Nephron progenitor cell (in vitro differentiated cells): ENCODE measurements around the gene CDK5RAP1.

Experiments used
- DNase-seq: peaks from one replicate; pipeline ENCODE4 v3.0.0; 2021
- H3K27ac Mint-ChIP-seq: 2 replicates; pipeline ENCODE4 v1.8.0; 2021; ENCODE audit warnings: mild to moderate bottlenecking, moderate library complexity, mixed read lengths
- H3K27me3 Mint-ChIP-seq: 2 replicates; pipeline ENCODE4 v1.8.0; 2021; ENCODE audit warnings: mild to moderate bottlenecking, low read depth, mixed read lengths; ENCODE audit not compliant: poor library complexity
- H3K36me3 Mint-ChIP-seq: 2 replicates; pipeline ENCODE4 v1.8.0; 2021; ENCODE audit warnings: low read depth, mixed read lengths
- H3K4me1 Mint-ChIP-seq: 2 replicates; pipeline ENCODE4 v1.8.0; 2021; ENCODE audit warnings: mixed read lengths
- H3K4me3 Mint-ChIP-seq: 2 replicates; pipeline ENCODE4 v1.8.0; 2021; ENCODE audit warnings: mild to moderate bottlenecking, moderate library complexity, mixed read lengths
- H3K9me3 Mint-ChIP-seq: 2 replicates; pipeline ENCODE4 v1.8.0; 2021; ENCODE audit warnings: mild to moderate bottlenecking, moderate library complexity, mixed read lengths
- TF ChIP-seq, protein P1 (sequence below): fragments of 200-600 bp; sonication (generic); IDR thresholded peaks from 2 replicates; pipeline ENCODE4 v1.5.0; 2021; ENCODE audit warnings: antibody characterized with exemption

Gene CDK5RAP1

DNA sequence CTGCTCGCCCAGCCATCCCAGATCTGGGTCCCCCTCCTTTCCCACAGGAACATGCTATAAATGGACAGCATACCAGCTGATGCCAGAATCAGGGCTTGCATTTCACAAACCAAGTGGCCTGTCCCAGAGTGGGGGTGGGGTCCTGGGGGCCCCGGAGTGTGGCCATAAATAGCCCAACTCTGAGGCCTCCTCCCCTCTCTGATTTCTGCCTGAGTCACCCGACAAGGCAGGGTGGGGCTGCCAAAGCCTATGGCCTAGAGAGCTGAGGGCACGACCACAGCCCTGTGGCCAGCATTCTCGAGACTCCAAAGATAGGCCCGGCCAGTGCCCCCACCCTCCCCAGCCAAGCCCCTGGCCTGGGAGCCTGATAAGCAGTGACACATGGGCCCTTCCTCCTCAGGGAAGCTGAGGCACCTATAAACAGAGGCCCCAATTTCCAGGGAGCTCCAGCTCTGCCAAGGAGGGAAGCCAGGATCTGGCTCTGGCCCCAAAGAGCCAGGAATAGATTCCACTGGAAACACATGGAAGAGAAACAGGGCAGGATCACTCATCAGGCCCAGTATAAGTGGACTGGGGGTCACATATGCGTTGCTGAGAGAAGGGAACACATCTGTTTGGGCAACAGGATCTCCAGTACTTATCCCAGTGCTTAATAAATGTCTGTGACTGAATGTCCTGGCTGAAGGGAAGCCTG, 22.0 kb upstream of the CDK5RAP1 start:
- H3K36me3 Mint-ChIP-seq: no peaks in the 10 kb centered on the region
- no peak overlapping the region for H3K4me3 Mint-ChIP-seq
- H3K27me3 Mint-ChIP-seq: no peaks in the 10 kb centered on the region
- H3K9me3 Mint-ChIP-seq: no peaks in the 10 kb centered on the region
- H3K27ac Mint-ChIP-seq: peak overlapping the region; percentile 61
- TF ChIP-seq, protein P1, sequence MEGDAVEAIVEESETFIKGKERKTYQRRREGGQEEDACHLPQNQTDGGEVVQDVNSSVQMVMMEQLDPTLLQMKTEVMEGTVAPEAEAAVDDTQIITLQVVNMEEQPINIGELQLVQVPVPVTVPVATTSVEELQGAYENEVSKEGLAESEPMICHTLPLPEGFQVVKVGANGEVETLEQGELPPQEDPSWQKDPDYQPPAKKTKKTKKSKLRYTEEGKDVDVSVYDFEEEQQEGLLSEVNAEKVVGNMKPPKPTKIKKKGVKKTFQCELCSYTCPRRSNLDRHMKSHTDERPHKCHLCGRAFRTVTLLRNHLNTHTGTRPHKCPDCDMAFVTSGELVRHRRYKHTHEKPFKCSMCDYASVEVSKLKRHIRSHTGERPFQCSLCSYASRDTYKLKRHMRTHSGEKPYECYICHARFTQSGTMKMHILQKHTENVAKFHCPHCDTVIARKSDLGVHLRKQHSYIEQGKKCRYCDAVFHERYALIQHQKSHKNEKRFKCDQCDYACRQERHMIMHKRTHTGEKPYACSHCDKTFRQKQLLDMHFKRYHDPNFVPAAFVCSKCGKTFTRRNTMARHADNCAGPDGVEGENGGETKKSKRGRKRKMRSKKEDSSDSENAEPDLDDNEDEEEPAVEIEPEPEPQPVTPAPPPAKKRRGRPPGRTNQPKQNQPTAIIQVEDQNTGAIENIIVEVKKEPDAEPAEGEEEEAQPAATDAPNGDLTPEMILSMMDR: no peak
- DNase-seq: no peak
- H3K4me1 Mint-ChIP-seq: no peaks in the 10 kb centered on the region

DNA sequence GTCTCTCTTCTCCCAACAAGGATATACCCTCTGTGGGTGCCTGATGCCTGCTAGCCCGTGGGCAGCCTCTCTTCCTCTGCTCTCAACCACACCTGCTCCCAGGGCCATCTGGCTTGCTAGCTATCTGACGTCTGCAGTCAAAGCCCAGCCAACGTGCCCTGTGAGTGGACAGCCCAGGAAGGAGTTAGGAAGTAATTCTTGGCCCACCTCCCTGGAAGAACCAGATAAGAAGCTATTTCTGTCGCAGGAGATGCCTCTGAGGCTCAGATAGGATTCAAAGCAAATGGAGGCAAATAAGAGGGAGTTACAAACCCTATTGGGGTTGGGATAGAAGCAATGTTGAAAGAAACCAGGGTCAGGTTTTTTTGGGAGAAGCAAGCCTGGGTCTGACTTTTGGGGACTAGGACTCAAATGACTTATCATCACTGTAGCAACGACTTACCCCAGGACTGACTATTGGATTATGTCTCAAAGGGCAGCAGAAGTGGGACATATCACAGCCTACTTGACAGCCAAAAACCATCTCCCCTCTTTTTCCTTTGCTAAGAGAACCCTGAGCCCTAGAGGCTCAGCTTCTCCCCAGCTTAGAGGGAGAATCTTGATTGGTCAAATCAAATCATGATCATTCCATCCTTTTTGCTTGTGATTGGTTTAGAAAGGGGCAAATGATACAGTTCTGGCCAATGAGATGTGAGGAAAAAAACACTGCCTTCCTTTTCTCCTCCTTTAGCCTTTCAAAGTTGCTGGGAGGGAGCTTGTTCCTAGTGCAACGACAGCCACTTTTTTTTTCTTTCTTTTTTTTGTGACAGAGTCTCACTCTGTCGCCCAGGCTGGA, 18.0 kb upstream of the CDK5RAP1 start:
- Mint-ChIP-seq H3K9me3 (no peaks in the 10 kb centered on the region), H3K27ac (no peak overlapping the region), H3K4me3 (no peak overlapping the region), H3K4me1 (no peaks in the 10 kb centered on the region), H3K36me3 (no peaks in the 10 kb centered on the region), H3K27me3 (peaks cover 2% of the 10 kb centered on the region)
- no peak for DNase-seq
- TF ChIP-seq, protein P1: no peak

DNA sequence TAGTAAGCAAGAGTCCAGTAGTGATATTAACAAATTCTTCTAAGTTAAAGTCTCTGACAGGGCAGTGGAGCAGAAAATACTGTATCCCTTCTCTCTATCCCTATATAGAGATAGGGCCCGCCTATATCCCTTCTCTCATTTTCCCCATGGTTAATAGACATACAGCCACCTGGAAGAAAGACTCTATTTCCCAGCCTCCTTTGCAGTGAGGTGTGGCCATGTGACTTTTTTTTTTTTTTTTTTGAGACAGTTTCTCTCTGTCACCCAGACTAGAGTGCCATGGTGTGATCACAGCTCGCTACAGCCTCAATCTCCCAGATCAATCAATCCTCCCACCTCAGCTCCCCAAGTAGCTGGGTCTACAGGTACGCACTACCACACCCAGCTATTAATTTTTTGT, 16.7 kb upstream of the CDK5RAP1 start:
- Mint-ChIP-seq H3K27ac (no peak overlapping the region), H3K4me1 (no peaks in the 10 kb centered on the region), H3K9me3 (no peaks in the 10 kb centered on the region), H3K4me3 (no peak overlapping the region), H3K27me3 (peaks cover 2% of the 10 kb centered on the region), H3K36me3 (no peaks in the 10 kb centered on the region)
- TF ChIP-seq, protein P1: no peak
- DNase-seq: no peak

DNA sequence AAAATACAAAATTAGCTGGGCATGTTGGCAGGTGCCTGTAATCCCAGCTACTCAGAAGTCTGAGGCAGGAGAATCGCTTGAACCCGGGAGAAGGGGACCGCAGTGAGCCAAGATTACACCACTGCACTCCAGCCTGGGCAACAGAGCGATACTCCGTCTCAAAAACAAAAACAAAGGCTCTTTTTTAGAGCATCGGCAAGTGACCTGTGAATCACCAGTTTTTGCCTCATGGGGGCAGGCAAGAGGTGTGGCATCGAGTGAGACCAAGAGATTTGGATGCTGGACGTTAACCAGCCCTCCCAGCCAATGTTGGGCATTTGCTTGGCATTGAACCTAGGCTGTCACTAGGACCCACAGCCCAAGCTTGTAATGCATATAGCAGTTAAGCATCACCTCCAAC, 14.6 kb upstream of the CDK5RAP1 start:
- H3K9me3 Mint-ChIP-seq: no peaks in the 10 kb centered on the region
- H3K4me1 Mint-ChIP-seq: peaks cover 5% of the 10 kb centered on the region
- peak; percentile 23 for DNase-seq
- peaks cover 2% of the 10 kb centered on the region for H3K27me3 Mint-ChIP-seq
- no peak overlapping the region for H3K27ac Mint-ChIP-seq
- H3K36me3 Mint-ChIP-seq: no peaks in the 10 kb centered on the region
- H3K4me3 Mint-ChIP-seq: no peak overlapping the region
- TF ChIP-seq, protein P1: peak; percentile 48

DNA sequence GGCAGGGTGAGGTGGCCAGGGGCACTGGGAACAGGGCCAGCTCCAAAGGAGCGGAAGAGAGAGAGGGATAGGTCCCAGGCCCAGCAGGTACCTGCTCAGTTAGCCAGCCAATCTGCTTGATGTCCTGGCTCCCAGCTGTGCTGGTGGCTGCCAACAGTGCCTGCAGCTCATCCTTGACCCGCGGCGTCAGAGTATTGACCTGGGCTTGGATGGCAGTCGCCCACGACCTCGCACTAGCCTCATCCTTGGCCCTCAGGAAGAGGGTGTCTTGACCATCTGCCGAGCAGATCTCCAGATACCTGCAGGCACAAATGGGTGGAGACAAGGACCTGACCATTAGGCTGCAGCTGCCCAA, 11.1 kb upstream of the CDK5RAP1 start:
- H3K9me3 Mint-ChIP-seq: peaks cover under 1% of the 10 kb centered on the region
- peaks cover 4% of the 10 kb centered on the region for H3K36me3 Mint-ChIP-seq
- peaks cover 16% of the 10 kb centered on the region for H3K4me1 Mint-ChIP-seq
- H3K27ac Mint-ChIP-seq: no peak overlapping the region
- TF ChIP-seq, protein P1: no peak
- DNase-seq: no peak
- no peak overlapping the region for H3K4me3 Mint-ChIP-seq
- H3K27me3 Mint-ChIP-seq: peaks cover 2% of the 10 kb centered on the region
